ENCODE results near the gene SIX3. TPM values are rescaled to one million over a fixed set of nuclear protein-coding genes. Genes with fewer than 3 reads are reported as not detected.

The SIX3 gene
- total RNA-seq, result not detected

DNA sequence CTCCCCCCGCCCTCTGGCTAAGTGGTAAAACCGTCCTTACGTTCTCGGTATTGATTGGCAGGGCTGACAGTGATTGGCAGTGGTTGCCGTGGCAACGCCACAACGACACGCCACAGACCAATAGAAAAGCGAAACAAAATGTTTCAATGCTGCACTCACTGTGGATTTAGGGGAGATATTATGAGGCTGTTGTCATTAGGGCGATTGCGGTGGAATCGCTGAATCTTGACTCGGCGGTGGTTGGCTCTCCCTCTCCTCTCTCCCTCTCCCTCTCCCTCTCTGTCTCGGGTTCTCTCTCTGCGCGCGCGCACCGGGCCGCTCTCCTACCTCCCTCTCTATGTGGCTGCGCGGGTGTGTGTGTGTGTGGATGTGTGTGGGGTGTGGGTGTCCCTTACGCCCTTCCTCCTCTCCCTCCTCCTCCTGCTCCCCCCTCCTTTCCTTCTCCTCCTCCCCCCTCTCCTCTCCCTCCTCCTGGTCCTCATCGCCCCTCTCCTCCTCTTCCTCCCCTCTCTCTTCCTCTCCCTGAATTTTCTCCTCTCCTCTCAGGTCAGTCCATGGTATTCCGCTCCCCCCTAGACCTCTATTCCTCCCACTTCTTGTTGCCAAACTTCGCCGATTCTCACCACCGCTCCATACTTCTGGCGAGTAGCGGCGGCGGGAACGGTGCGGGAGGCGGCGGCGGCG is at the start of gene SIX3:
Gene SIX3, plus strand, starts transcription at position 152 of the 684 bp plus-strand sequence. Its CDS starts 403 bp downstream, at position 555.
- Histone ChIP-seq H3K4me1 (ENCODE audit: insufficient read depth, low read length) (peaks cover 30% of the 10 kb centered on the region), H3K4me3 (ENCODE audit: low read length) (no peak within 1 kb of the TSS), H3K27me3 (ENCODE audit: insufficient read depth, low read length) (peaks cover 93% of the 10 kb centered on the region), H3K9me3 (ENCODE audit: low read depth, low read length) (no peaks in the 10 kb centered on the region)

DNA sequence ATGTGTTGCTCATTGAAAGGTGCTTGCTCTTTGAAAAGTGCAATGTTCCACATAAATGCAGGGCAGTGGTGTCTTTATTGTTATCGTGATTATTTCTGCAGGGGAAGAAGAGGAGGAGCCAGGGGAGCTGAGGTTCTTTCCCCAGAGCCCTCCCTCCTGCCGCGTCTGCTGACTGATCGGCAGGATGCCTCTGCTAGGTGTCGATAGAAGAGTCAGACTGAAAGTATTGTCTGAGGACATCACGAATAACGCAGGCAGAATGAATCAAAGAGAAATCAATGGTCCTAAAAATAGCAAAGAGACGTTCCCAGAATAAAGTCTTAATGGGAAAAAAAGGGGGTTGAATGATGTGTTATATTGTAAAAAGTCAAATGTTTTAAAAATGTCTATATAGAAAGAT is 47.4 kb upstream of the SIX3 start:
- H3K27me3 ChIP-seq (ENCODE audit: insufficient read depth, low read length), result no peaks in the 10 kb centered on the region
- no peaks in the 10 kb centered on the region for H3K4me1 ChIP-seq (ENCODE audit: insufficient read depth, low read length)
- no peaks in the 10 kb centered on the region for H3K9me3 ChIP-seq (ENCODE audit: low read depth, low read length)
- no peak overlapping the region for H3K4me3 ChIP-seq (ENCODE audit: low read length)

GRCh38 chr2:44895061-44895460 is 46.4 kb upstream of the SIX3 start:
- no peaks in the 10 kb centered on the region for H3K4me1 ChIP-seq (ENCODE audit: insufficient read depth, low read length)
- H3K27me3 ChIP-seq (ENCODE audit: insufficient read depth, low read length), result no peaks in the 10 kb centered on the region
- no peak overlapping the region for H3K4me3 ChIP-seq (ENCODE audit: low read length)
- no peaks in the 10 kb centered on the region for H3K9me3 ChIP-seq (ENCODE audit: low read depth, low read length)

DNA sequence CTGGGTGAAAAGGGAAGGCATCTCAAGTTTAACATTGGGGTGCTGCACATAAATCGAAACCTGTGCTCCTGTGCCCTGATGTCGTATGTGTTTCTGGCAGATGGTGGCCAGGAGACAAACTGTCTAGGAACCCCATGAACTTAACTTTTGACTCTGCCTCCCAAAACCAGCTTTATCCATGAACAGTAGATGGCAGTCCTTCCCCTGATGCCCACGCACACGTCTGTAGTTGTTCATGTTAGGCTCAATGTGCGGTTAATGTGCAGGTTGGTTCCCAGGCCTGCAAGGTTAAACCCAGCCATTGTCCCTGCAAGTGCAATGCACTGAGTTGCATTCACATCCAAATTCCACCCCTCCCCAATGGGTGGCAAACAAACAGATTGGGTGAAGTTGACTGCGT is 44.1 kb upstream of the SIX3 start:
- no peaks in the 10 kb centered on the region for H3K27me3 ChIP-seq (ENCODE audit: insufficient read depth, low read length)
- H3K4me3 ChIP-seq (ENCODE audit: low read length), result no peak overlapping the region
- H3K9me3 ChIP-seq (ENCODE audit: low read depth, low read length), result no peaks in the 10 kb centered on the region
- no peaks in the 10 kb centered on the region for H3K4me1 ChIP-seq (ENCODE audit: insufficient read depth, low read length)

DNA sequence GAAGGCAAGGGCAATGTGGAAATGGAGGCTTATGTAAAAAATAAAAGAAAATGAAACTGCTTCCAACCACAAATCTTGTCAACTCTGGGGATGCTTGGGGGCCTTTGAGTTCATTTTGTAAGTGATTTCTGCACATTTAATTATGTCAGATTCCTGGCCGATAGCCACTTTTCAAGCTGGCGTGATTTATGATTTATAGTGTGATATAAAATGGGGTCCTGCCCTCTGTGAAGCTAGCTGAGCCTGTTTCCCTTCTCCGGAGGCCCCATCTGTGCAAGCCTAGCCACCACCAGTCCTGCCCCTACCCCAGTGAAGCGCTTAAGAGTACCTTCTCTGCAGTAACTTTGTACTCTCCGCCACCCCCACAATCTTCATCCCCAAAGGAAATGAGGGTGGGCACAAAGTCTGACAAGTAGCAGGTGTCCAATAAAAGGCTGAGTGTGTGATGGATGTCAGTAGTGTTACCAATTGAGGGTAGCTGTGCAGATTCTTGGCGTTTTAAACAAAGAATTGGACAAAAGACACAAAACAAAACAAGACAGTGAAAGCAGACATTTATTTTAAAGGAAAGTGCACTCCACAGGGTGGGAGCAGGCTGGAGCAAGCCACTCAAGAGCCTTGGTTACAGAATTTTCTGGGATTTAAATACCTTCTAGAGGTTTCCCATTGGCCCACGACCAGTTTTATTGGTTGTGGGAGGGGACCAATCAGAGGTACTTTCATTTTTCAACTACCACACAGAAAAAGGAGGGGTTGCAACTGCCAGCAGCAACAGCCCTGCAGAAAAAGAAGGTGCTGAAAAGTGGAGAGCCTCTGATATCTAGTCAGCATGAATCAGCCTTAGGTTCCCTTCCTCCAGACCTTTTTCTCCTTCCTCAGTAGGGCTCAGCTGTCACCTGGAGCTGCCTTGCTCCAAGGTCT is 39.0 kb upstream of the SIX3 start:
- Histone ChIP-seq H3K4me3 (ENCODE audit: low read length) (no peak overlapping the region), H3K9me3 (ENCODE audit: low read depth, low read length) (no peaks in the 10 kb centered on the region), H3K27me3 (ENCODE audit: insufficient read depth, low read length) (peaks cover 3% of the 10 kb centered on the region), H3K4me1 (ENCODE audit: insufficient read depth, low read length) (no peaks in the 10 kb centered on the region)

GRCh38 chr2:44904578-44904977 is 36.9 kb upstream of the SIX3 start:
- Histone ChIP-seq H3K4me3 (ENCODE audit: low read length) (no peak overlapping the region), H3K9me3 (ENCODE audit: low read depth, low read length) (no peaks in the 10 kb centered on the region), H3K4me1 (ENCODE audit: insufficient read depth, low read length) (no peaks in the 10 kb centered on the region), H3K27me3 (ENCODE audit: insufficient read depth, low read length) (peaks cover 3% of the 10 kb centered on the region)

DNA sequence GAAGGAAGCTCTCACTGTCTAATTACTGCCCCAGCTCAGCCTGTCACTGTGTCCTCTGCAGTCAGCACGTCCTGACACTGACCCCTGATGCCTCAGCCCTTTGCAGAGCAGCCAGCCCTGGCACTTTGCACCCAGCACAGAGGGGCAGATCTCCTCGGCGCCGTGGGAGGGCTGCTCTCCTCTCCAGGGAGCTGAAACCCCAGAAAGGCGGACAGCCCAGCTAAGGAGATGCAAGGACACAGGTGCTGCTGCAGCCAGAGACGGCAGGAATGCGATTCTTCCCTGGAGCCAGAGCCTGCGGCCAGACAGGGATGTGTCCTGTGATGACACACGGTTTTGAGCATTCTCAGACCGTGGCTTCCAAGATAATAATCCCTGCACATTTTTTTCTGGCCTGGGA is 34.5 kb upstream of the SIX3 start:
- Histone ChIP-seq H3K4me3 (ENCODE audit: low read length) (no peak overlapping the region), H3K9me3 (ENCODE audit: low read depth, low read length) (peaks cover 8% of the 10 kb centered on the region), H3K4me1 (ENCODE audit: insufficient read depth, low read length) (no peaks in the 10 kb centered on the region), H3K27me3 (ENCODE audit: insufficient read depth, low read length) (peaks cover 3% of the 10 kb centered on the region)

- H3K4me1 ChIP-seq (ENCODE audit: insufficient read depth, low read length), result no peaks in the 10 kb centered on the region
- H3K4me3 ChIP-seq (ENCODE audit: low read length), result no peak overlapping the region
- peaks cover 3% of the 10 kb centered on the region for H3K27me3 ChIP-seq (ENCODE audit: insufficient read depth, low read length)
- peaks cover 8% of the 10 kb centered on the region for H3K9me3 ChIP-seq (ENCODE audit: low read depth, low read length)
These were observed 31.7 kb upstream of the SIX3 start for GRCh38 chr2:44909831-44910230.

GRCh38 chr2:44912660-44913059 is 28.8 kb upstream of the SIX3 start:
- Histone ChIP-seq H3K27me3 (ENCODE audit: insufficient read depth, low read length) (no peaks in the 10 kb centered on the region), H3K9me3 (ENCODE audit: low read depth, low read length) (peaks cover 8% of the 10 kb centered on the region), H3K4me3 (ENCODE audit: low read length) (no peak overlapping the region), H3K4me1 (ENCODE audit: insufficient read depth, low read length) (no peaks in the 10 kb centered on the region)

- Histone ChIP-seq H3K4me1 (ENCODE audit: insufficient read depth, low read length) (no peaks in the 10 kb centered on the region), H3K4me3 (ENCODE audit: low read length) (no peak overlapping the region), H3K9me3 (ENCODE audit: low read depth, low read length) (no peaks in the 10 kb centered on the region), H3K27me3 (ENCODE audit: insufficient read depth, low read length) (peaks cover 11% of the 10 kb centered on the region)
These were observed 25.2 kb upstream of the SIX3 start for GRCh38 chr2:44916291-44916690.

GRCh38 chr2:44918095-44918775 is 23.3 kb upstream of the SIX3 start:
- Histone ChIP-seq H3K9me3 (ENCODE audit: low read depth, low read length) (no peaks in the 10 kb centered on the region), H3K4me1 (ENCODE audit: insufficient read depth, low read length) (no peaks in the 10 kb centered on the region)

DNA sequence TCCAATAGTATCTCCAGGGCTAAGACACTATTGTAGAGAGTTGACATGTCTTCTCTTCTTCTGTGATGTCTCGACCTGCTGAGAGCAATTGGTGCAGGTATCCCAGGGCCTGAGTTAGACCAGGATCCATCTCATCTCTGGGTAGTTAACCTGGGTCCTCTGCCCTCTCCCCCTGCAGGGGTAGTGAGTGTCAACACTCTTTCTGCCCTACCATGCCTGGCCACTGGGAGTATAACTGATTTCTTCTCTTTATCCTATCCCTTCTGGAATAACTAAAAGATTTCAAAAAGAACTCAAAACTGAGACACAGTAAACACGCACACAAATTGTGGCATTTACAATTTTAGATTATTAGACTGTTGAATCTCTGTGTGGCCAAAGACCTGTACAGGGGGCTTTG is 20.8 kb upstream of the SIX3 start:
- Histone ChIP-seq H3K9me3 (ENCODE audit: low read depth, low read length) (no peaks in the 10 kb centered on the region), H3K27me3 (ENCODE audit: insufficient read depth, low read length) (peaks cover 49% of the 10 kb centered on the region), H3K4me1 (ENCODE audit: insufficient read depth, low read length) (no peaks in the 10 kb centered on the region), H3K4me3 (ENCODE audit: low read length) (no peak overlapping the region)

More at GRCh38 chr2:44918095-44918775, 23.3 kb upstream of the SIX3 start:
- peaks cover 24% of the 10 kb centered on the region for H3K27me3 ChIP-seq (ENCODE audit: insufficient read depth, low read length)
- H3K4me3 ChIP-seq (ENCODE audit: low read length), result no peak overlapping the region

DNA sequence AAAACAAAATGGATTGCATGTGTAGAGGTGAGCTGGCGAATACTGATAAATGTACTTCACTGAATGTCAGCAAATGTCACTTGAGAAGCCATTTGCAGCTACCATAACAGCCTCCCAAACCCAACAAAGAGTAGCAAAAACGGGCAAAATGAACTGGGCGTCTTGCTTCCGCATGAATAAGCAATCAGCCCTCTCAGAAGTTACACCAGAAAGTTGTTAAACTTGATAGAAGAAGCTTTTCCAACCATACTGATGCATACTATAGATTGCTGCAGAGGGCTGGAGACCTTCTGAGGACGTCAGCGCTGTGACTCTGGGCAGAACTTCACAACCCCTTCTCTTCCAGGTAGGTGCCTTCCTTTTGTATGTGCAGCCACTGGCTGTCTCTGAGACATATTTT is 18.7 kb upstream of the SIX3 start:
- peaks cover 70% of the 10 kb centered on the region for H3K27me3 ChIP-seq (ENCODE audit: insufficient read depth, low read length)
- H3K9me3 ChIP-seq (ENCODE audit: low read depth, low read length), result no peaks in the 10 kb centered on the region
- H3K4me1 ChIP-seq (ENCODE audit: insufficient read depth, low read length), result no peaks in the 10 kb centered on the region

DNA sequence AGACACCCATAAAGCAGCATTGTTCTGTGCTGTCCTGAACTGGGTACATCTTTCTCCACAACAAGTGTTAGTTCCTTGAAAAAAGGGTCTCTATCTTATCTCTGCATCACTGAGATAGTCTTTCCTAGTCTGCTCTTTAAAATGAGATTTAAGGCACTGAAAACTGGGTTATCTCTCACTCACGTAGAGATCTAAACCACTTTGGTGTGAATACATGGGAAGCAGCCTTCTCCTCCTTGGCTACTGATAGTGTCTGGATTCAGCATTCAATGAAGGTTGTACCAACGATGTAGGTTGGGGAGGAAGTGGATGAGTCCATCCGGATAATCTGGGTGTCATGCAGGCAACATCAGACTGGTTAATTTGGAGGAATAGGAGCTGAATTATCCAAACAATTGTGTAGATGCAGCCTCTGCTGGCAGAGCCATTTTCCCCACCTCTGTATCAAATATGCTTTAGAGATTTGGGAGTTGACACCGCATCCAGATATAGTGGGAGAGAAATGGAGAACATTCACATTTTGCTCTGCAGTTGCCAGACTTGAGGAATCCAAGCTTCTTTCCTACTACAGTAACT is 15.9 kb upstream of the SIX3 start:
- no peak overlapping the region for H3K4me3 ChIP-seq (ENCODE audit: low read length)
- H3K4me1 ChIP-seq (ENCODE audit: insufficient read depth, low read length), result peaks cover 4% of the 10 kb centered on the region
- no peaks in the 10 kb centered on the region for H3K9me3 ChIP-seq (ENCODE audit: low read depth, low read length)
- peaks cover 85% of the 10 kb centered on the region for H3K27me3 ChIP-seq (ENCODE audit: insufficient read depth, low read length)

More for the DNA sequence above, 18.7 kb upstream of the SIX3 start:
- H3K4me3 ChIP-seq (ENCODE audit: low read length), result no peak overlapping the region

GRCh38 chr2:44926957-44927356 is 14.5 kb upstream of the SIX3 start:
- Histone ChIP-seq H3K9me3 (ENCODE audit: low read depth, low read length) (no peaks in the 10 kb centered on the region), H3K27me3 (ENCODE audit: insufficient read depth, low read length) (peaks cover 93% of the 10 kb centered on the region), H3K4me1 (ENCODE audit: insufficient read depth, low read length) (peaks cover 4% of the 10 kb centered on the region), H3K4me3 (ENCODE audit: low read length) (no peak overlapping the region)
